Skin epidermis (tissue), 12 donors: ENCODE measurements around the gene SCD5.
"Not testable (repeated sequence)": the region's sequence is repeated elsewhere in the genome, so short reads cannot be mapped to it uniquely, and the experiment has no call there.

ENCODE experiments used
- H3K27ac ChIP-seq, 21 experiments: fragments of 200-600 bp; sonication (generic) in 11 of 21; one replicate each; pipeline ENCODE4 v1.5.0; 2020; ENCODE audit warnings: mild to moderate bottlenecking in 3 of 21, inconsistent platforms in 2 of 21, moderate library complexity in 2 of 21
- H3K4me3 ChIP-seq, 7 experiments: fragments of 200-600 bp; sonication (generic) in 2 of 7; one replicate each; pipeline ENCODE4 v1.5.0; 2020; ENCODE audit warnings: inconsistent platforms in 2 of 7, mild to moderate bottlenecking in 2 of 7, moderate library complexity in 1 of 7

SCD5 gene

GRCh38 chr4:82798168-82799005 lies at the start of gene SCD5:
Gene SCD5 (minus strand): TSS chr4:82798796. CDS start chr4:82798537, 259 bp downstream.
- peak within 1 kb of the TSS; percentile 53 to 76 (median 73) for H3K4me3 ChIP-seq
- H3K27ac ChIP-seq: peak within 1 kb of the TSS in 16 of 21 experiments; percentile 2 to 70 (median 45)

GRCh38 chr4:82842593-82842992 lies 44.0 kb upstream of the SCD5 start:
- H3K27ac ChIP-seq: no peak overlapping the region

GRCh38 chr4:82839624-82840023 lies 41.0 kb upstream of the SCD5 start:
- H3K27ac ChIP-seq: no peak overlapping the region

More at GRCh38 chr4:82842593-82842992, 44.0 kb upstream of the SCD5 start:
- H3K4me3 ChIP-seq: no peak overlapping the region

GRCh38 chr4:82833696-82834313 lies 35.2 kb upstream of the SCD5 start:
- Histone ChIP-seq H3K27ac (no peak overlapping the region), H3K4me3 (no peak overlapping the region)

More at GRCh38 chr4:82839624-82840023, 41.0 kb upstream of the SCD5 start:
- H3K4me3 ChIP-seq: no peak overlapping the region

GRCh38 chr4:82833060-82833459 lies 34.5 kb upstream of the SCD5 start:
- H3K27ac ChIP-seq, H3K4me3 ChIP-seq: not testable (repeated sequence)

GRCh38 chr4:82825425-82825824 lies 26.8 kb upstream of the SCD5 start:
- H3K27ac ChIP-seq: no peak overlapping the region
- no peak overlapping the region for H3K4me3 ChIP-seq

GRCh38 chr4:82823062-82823461 lies 24.5 kb upstream of the SCD5 start:
- Histone ChIP-seq H3K4me3 (no peak overlapping the region), H3K27ac (no peak overlapping the region)

GRCh38 chr4:82820689-82821088 lies 22.1 kb upstream of the SCD5 start:
- Histone ChIP-seq H3K27ac (no peak overlapping the region), H3K4me3 (no peak overlapping the region)

- H3K27ac ChIP-seq: no peak overlapping the region
- H3K4me3 ChIP-seq: no peak overlapping the region
Measured at GRCh38 chr4:82818664-82819662, 20.4 kb upstream of the SCD5 start.

GRCh38 chr4:82816874-82817273 lies 18.3 kb upstream of the SCD5 start:
- H3K27ac ChIP-seq: not testable (repeated sequence)

GRCh38 chr4:82814034-82814433 lies 15.4 kb upstream of the SCD5 start:
- Histone ChIP-seq H3K4me3 (no peak overlapping the region), H3K27ac (no peak overlapping the region)

More at GRCh38 chr4:82816874-82817273, 18.3 kb upstream of the SCD5 start:
- not testable (repeated sequence) for H3K4me3 ChIP-seq

GRCh38 chr4:82811838-82812341 lies 13.3 kb upstream of the SCD5 start:
- Histone ChIP-seq H3K27ac (no peak overlapping the region), H3K4me3 (no peak overlapping the region)

- H3K27ac ChIP-seq: no peak overlapping the region
- H3K4me3 ChIP-seq: no peak overlapping the region
Measured at GRCh38 chr4:82811392-82811791, 12.8 kb upstream of the SCD5 start.

GRCh38 chr4:82810176-82810575 lies 11.6 kb upstream of the SCD5 start:
- H3K27ac ChIP-seq: peak overlapping the region in 1 of 21 experiments; percentile 0
- H3K4me3 ChIP-seq: no peak overlapping the region

GRCh38 chr4:82809619-82810018 lies 11.0 kb upstream of the SCD5 start:
- Histone ChIP-seq H3K27ac (no peak overlapping the region), H3K4me3 (no peak overlapping the region)

- no peak overlapping the region for H3K4me3 ChIP-seq
- no peak overlapping the region for H3K27ac ChIP-seq
Measured at GRCh38 chr4:82803746-82804145, 5.2 kb upstream of the SCD5 start.

- Histone ChIP-seq H3K4me3 (no peak overlapping the region), H3K27ac (no peak overlapping the region)
Measured at GRCh38 chr4:82802911-82803310, 4.3 kb upstream of the SCD5 start.

GRCh38 chr4:82801910-82802521 lies 3.4 kb upstream of the SCD5 start:
- Histone ChIP-seq H3K27ac (no peak overlapping the region), H3K4me3 (no peak overlapping the region)
